ENCODE data around the gene UBN2.

DNA sequence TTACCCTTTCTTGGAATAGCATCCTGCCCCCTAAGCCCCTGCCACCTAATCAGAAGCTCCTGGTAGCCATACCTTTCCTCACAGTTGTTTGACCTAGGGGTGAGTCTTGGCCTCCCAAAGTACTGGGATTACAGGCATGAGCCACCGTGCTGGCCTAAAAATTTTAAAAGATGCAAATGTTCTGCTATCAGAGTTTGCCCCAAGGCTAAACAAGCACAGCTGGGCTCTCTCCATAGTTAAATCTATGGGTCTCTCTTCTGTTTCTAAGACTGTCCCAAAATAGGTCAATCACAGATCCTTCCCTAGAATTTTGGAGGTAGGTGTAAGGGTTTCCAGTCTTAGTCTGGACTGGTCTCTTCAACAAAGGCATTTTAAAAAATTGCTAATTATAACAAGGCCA is 12.9 kb upstream of the UBN2 start:
- TF ChIP-seq, protein P1, sequence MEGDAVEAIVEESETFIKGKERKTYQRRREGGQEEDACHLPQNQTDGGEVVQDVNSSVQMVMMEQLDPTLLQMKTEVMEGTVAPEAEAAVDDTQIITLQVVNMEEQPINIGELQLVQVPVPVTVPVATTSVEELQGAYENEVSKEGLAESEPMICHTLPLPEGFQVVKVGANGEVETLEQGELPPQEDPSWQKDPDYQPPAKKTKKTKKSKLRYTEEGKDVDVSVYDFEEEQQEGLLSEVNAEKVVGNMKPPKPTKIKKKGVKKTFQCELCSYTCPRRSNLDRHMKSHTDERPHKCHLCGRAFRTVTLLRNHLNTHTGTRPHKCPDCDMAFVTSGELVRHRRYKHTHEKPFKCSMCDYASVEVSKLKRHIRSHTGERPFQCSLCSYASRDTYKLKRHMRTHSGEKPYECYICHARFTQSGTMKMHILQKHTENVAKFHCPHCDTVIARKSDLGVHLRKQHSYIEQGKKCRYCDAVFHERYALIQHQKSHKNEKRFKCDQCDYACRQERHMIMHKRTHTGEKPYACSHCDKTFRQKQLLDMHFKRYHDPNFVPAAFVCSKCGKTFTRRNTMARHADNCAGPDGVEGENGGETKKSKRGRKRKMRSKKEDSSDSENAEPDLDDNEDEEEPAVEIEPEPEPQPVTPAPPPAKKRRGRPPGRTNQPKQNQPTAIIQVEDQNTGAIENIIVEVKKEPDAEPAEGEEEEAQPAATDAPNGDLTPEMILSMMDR (IDR thresholded peaks at IDR 0.05) = no peak
- no peak for TF ChIP-seq POLR2A (IDR thresholded peaks at IDR 0.05)

All from Peyer's patch (tissue), 4 donors.